ENCODE data around the gene PDCL2.

DNA sequence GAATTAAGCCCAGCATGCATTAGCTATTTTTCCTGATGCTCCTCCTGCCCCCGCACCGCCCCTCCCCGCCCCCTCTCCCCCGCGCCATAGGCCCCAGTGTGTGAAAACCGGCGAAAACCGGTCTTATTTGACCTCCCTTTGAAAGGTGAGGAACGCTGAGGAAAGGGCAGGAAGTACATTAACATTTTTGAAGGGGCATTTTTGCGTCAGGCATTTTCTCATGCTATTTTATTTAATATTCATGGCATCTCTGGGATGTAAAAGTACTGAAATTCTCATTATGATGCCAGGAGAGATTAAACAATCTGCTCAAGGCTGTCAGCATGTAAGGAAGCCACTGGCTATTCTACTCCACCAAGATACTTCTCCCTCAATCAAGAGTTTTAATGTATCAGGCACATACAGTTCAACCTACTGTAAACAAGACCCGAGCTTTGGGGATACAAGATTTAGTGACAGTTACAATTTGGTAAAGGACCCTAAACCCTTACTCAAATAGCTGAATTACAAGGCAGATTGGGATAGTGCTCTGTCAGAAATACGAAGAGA, 45.3 kb upstream of the PDCL2 start:
- TF ChIP-seq EZH2 (IDR thresholded peaks at IDR 0.05; ENCODE audit: low read depth) = no peak
- TF ChIP-seq CTCF (conservative IDR thresholded peaks at IDR 0.05) = no peak

Measured in PC-9 (cell line).